Sigmoid colon (tissue), 4 donors: ENCODE measurements around the gene LRCH1.

ENCODE experiments used
- POLR2AphosphoS5 ChIP-seq, 4 donors: sonication (generic); formaldehyde crosslinking; IDR thresholded peaks; one replicate each; pipeline ENCODE4 v1.6.1; 2017; ENCODE audit warnings: antibody characterized with exemption in 4 of 4
- TF ChIP-seq, protein P1 (sequence below), 4 experiments: fragments of 450-650 bp in 3 of 4; fragments of 200-600 bp in 1 of 4; IDR thresholded peaks; one replicate each; pipeline ENCODE4 v1.5.1; 2016 to 2019; ENCODE audit warnings: antibody characterized with exemption in 4 of 4, mild to moderate bottlenecking in 3 of 4, moderate library complexity in 2 of 4

GRCh38 chr13:46721054-46721453 is 168.1 kb downstream of the LRCH1 start:
- TF ChIP-seq, protein P1, sequence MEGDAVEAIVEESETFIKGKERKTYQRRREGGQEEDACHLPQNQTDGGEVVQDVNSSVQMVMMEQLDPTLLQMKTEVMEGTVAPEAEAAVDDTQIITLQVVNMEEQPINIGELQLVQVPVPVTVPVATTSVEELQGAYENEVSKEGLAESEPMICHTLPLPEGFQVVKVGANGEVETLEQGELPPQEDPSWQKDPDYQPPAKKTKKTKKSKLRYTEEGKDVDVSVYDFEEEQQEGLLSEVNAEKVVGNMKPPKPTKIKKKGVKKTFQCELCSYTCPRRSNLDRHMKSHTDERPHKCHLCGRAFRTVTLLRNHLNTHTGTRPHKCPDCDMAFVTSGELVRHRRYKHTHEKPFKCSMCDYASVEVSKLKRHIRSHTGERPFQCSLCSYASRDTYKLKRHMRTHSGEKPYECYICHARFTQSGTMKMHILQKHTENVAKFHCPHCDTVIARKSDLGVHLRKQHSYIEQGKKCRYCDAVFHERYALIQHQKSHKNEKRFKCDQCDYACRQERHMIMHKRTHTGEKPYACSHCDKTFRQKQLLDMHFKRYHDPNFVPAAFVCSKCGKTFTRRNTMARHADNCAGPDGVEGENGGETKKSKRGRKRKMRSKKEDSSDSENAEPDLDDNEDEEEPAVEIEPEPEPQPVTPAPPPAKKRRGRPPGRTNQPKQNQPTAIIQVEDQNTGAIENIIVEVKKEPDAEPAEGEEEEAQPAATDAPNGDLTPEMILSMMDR (IDR thresholded peaks at IDR 0.05), result peak; percentile 56 to 83 (median 66)
- peak in 1 of 4 donors; percentile 13 for TF ChIP-seq POLR2AphosphoS5 (IDR thresholded peaks at IDR 0.05)
